NCI-H1092 (cell line): ENCODE results near the gene TBC1D1.

Source experiments
- DNase-seq: peaks from one replicate; lab custom pipeline; 2025; lab: John Stamatoyannopoulos, UW

Gene TBC1D1

GRCh38 chr4:37994569-37994968, 103.7 kb downstream of the TBC1D1 start:
- DNase-seq: no peak

GRCh38 chr4:37995299-37995821, 104.5 kb downstream of the TBC1D1 start:
- DNase-seq: no peak

- no peak for DNase-seq
Observed at GRCh38 chr4:37995981-37996775, 105.3 kb downstream of the TBC1D1 start.

GRCh38 chr4:37998226-37998625, 107.3 kb downstream of the TBC1D1 start:
- DNase-seq: no peak

GRCh38 chr4:37999000-37999716, 108.3 kb downstream of the TBC1D1 start:
- DNase-seq: no peak

- no peak for DNase-seq
Observed at GRCh38 chr4:37999965-38000364, 109.1 kb downstream of the TBC1D1 start.

GRCh38 chr4:38001927-38002326, 111.0 kb downstream of the TBC1D1 start:
- DNase-seq: no peak

- no peak for DNase-seq
Observed at GRCh38 chr4:38002451-38003071, 111.7 kb downstream of the TBC1D1 start.

GRCh38 chr4:38003102-38003501, 112.2 kb downstream of the TBC1D1 start:
- no peak for DNase-seq

GRCh38 chr4:38003628-38004027, 112.7 kb downstream of the TBC1D1 start:
- DNase-seq: no peak

GRCh38 chr4:38004062-38004461, 113.2 kb downstream of the TBC1D1 start:
- DNase-seq: no peak

GRCh38 chr4:38004887-38005286, 114.0 kb downstream of the TBC1D1 start:
- no peak for DNase-seq

- DNase-seq: no peak
Observed at GRCh38 chr4:38005637-38006036, 114.8 kb downstream of the TBC1D1 start.

GRCh38 chr4:38007645-38008044, 116.8 kb downstream of the TBC1D1 start:
- no peak for DNase-seq

GRCh38 chr4:38008571-38009021, 117.7 kb downstream of the TBC1D1 start:
- no peak for DNase-seq

GRCh38 chr4:38009421-38009820, 118.5 kb downstream of the TBC1D1 start:
- DNase-seq: no peak

- DNase-seq: no peak
Observed at GRCh38 chr4:38009949-38010348, 119.1 kb downstream of the TBC1D1 start.

GRCh38 chr4:38011511-38012162, 120.8 kb downstream of the TBC1D1 start:
- no peak for DNase-seq

- DNase-seq: peak; percentile 5
Observed at GRCh38 chr4:38013461-38014366, 122.8 kb downstream of the TBC1D1 start.

GRCh38 chr4:38014421-38014852, 123.6 kb downstream of the TBC1D1 start:
- DNase-seq: no peak
